Heart left ventricle (tissue), 13 donors: Measurements from ENCODE around the gene C12orf75.

Experiments used
- POLR2A ChIP-seq, 2 donors: fragments of 450-650 bp; IDR thresholded peaks; one replicate each; pipeline ENCODE4 v1.6.1; 2017; ENCODE audit warnings: antibody characterized with exemption in 2 of 2, mild to moderate bottlenecking in 2 of 2, moderate library complexity in 2 of 2
- TF ChIP-seq, protein P1 (sequence below), 12 donors: fragments of 200-600 bp; sonication (generic) in 4 of 12; IDR thresholded peaks; one replicate each; pipeline versions ENCODE4 v1.5.0 to v1.8.0; 2018 to 2022; ENCODE audit warnings: antibody characterized with exemption in 12 of 12, mild to moderate bottlenecking in 5 of 12
- donor health status: ischemic (EF 13 %, LVEDD 7.1; RV severe dilation, severe dysfunction).
- donor health status: DM: no; HTN: yes; CAD: no.
- donor health status: DM: no; HTN: no; CAD: no.
- donor health status: ischemic (EF 25% LVEDD 6.9; RV normal size, moderate dysfunction).
- donor health status: ischemic (EF 25% LVEDD 5.7; RV mildly dilated, moderate dysfunction).
- donor health status: ischemic (EF 35%, LVEDD 5.7; RV mildly dilated, moderate dysfunction).
- donor health status: nonischemic (EF 11% LVEDD 7.7; RV severe dilation, severe dysfunction).
- donor health status: DM: yes; HTN: yes; CAD: no.
- donor health status: PGD.
- donor health status: ischemic (EF 29% LVEDD 5.4; RV normal size, mild dysfunction).
- donor health status: nonischemic (EF 23%, LVEDD 6.1; RV moderate dilation, normal function).

DNA sequence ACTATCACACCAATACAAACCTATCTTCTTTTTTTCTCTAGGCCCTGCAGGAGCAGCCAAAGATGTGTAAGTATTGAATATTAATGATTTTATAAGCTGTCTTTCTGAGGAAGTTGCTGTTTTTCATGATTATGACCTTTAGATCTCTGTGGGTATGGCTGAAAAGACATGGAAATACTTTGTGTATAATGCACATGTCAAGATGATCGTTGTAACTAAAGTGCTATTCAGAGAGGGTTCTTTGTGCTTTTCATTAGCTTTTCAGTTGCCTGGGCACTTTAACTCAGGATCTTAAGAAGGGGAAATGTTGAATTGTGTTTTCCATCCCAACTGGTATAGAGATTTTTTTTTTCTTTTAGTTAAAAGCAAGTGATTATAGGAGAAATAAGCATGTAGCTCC lies 18.1 kb downstream of the C12orf75 start:
- TF ChIP-seq, protein P1, sequence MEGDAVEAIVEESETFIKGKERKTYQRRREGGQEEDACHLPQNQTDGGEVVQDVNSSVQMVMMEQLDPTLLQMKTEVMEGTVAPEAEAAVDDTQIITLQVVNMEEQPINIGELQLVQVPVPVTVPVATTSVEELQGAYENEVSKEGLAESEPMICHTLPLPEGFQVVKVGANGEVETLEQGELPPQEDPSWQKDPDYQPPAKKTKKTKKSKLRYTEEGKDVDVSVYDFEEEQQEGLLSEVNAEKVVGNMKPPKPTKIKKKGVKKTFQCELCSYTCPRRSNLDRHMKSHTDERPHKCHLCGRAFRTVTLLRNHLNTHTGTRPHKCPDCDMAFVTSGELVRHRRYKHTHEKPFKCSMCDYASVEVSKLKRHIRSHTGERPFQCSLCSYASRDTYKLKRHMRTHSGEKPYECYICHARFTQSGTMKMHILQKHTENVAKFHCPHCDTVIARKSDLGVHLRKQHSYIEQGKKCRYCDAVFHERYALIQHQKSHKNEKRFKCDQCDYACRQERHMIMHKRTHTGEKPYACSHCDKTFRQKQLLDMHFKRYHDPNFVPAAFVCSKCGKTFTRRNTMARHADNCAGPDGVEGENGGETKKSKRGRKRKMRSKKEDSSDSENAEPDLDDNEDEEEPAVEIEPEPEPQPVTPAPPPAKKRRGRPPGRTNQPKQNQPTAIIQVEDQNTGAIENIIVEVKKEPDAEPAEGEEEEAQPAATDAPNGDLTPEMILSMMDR (IDR thresholded peaks at IDR 0.05) = no peak
- TF ChIP-seq POLR2A (IDR thresholded peaks at IDR 0.05) = no peak
